GM13976 (cell line): ENCODE measurements around the gene LBX1.

ENCODE experiments used
- DNase-seq: peaks from one replicate; pipeline ENCODE4 v3.0.0; 2012; ENCODE audit warnings: low spot score
- in situ Hi-C: fragments of 300-500 bp; cut with MboI; formaldehyde crosslinking; loops from one replicate; pipeline ENCODE4 v1.12.0; 2022; ENCODE audit warnings: low sequenced_read_pairs, mixed read lengths, inconsistent platforms; ENCODE audit not compliant: unreplicated experiment
- TF ChIP-seq, protein P1 (sequence below): IDR thresholded peaks from 2 replicates; pipeline ENCODE4 v1.5.1; 2012; ENCODE audit warnings: borderline replicate concordance, mild to moderate bottlenecking; ENCODE audit not compliant: insufficient read depth; ENCODE audit errors: extremely low read depth, missing control alignments, control extremely low read depth

LBX1 gene

DNA sequence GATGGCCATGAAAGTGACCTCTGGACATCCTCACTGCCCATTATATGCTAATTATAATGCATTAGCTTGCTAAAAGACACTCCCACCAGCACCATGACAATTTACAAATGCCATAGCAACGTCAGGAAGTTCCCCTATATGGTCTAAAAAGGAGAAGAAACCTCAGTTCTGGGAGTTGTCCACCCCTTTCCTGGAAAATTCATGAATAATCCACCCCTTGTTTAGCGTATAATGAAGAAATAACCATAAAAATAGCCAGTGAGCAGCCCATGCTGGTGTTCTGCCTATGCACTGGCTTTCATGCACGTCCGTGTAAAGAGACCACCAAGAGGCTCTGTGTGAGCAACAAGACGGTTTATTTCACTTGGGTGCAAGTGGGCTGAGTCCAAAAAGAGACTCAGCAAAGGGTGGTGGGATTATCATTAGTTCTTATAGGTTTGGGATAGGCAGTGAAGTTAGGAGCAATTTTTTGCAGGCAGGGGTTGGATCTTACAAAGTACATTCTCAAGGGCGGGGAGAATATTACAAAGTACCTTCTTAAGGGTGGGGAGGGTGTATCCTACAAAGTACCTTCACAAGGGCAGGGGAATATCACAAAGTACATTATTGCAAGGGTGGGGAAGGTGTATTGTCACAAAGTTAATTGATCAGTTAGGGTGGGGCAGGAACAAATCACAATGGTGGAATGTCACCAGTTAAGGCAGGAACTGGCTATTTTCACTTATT is 45.6 kb downstream of the LBX1 start:
- TF ChIP-seq, protein P1, sequence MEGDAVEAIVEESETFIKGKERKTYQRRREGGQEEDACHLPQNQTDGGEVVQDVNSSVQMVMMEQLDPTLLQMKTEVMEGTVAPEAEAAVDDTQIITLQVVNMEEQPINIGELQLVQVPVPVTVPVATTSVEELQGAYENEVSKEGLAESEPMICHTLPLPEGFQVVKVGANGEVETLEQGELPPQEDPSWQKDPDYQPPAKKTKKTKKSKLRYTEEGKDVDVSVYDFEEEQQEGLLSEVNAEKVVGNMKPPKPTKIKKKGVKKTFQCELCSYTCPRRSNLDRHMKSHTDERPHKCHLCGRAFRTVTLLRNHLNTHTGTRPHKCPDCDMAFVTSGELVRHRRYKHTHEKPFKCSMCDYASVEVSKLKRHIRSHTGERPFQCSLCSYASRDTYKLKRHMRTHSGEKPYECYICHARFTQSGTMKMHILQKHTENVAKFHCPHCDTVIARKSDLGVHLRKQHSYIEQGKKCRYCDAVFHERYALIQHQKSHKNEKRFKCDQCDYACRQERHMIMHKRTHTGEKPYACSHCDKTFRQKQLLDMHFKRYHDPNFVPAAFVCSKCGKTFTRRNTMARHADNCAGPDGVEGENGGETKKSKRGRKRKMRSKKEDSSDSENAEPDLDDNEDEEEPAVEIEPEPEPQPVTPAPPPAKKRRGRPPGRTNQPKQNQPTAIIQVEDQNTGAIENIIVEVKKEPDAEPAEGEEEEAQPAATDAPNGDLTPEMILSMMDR, result no peak
- in situ Hi-C loops, result no loop called here
- DNase-seq, result no peak

DNA sequence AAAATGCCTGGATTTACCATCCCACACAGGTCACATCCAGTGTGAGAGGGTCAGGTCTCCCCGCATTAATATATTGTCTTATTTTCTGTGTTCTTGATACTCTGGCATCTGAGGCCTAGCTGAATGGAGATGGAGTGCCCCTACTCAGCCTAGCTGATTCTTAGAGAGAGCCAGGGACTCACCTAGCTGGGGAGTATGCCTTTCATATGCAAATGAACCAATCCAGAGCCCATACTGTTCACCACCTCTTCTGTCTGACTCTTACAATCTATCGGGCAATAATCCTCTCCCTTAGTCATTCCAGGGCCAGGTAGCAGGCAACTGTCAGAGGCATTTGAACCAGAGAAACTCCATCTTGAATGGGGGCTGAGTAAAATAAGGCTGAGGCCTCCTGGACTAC is 46.3 kb downstream of the LBX1 start:
- TF ChIP-seq, protein P1, result no peak
- no peak for DNase-seq
- in situ Hi-C loops, result no loop called here
